ENCODE measurements around the gene RCE1.

RCE1 gene

DNA sequence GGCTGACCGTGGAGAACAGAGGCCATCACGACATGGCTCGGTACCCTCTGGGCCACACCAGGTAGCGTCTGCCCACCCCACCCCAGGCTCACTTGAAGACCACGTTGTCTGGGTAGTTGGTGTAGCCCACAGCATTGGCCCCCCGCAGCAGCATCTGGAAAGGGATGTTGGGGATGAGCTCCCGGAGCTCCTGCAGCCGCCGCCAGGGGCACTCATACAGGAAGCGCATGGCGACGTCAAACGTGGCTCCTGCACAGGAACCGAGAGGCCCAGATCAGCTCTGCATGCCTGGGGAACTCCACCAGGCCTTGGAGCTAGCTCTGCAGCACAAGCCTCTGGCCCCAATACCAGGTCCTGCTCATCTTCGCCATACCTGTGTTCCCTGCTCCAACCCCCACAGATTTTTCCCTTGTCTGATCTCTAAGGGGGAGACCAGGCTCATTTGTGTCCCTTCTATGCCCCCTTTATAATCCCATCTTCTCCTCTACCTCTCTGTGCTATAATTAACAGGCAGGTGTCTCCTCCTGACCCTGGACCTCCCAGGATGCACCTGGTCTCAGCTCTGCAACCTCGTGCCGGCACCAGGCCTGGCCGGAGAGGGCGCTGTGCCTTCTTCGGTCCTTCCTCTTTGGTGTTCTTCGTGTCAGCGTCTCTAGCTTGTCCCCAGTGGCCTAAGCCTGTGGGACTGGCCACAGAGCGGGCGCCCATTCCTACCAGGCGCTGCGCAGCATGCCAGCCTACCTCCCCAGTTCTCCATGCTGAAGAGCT lies 8.6 kb downstream of the RCE1 start:
- Histone ChIP-seq H3K27ac (ENCODE audit: low read length) (no peak overlapping the region), H3K36me3 (ENCODE audit: control insufficient read depth in 2 of 2, insufficient read depth in 2 of 2, low read length in 2 of 2) (peaks cover 0 to 3% of the 10 kb centered on the region in 2 donors), H3K4me3 (ENCODE audit: low read length in 2 of 2) (no peak overlapping the region), H3K27me3 (ENCODE audit: control insufficient read depth in 1 of 2, insufficient read depth in 2 of 2, low read length in 2 of 2) (no peaks in the 10 kb centered on the region), H3K9me3 (ENCODE audit: control insufficient read depth in 2 of 2, low read length in 2 of 2) (no peaks in the 10 kb centered on the region), H3K4me1 (ENCODE audit: control insufficient read depth, insufficient read depth, low read length) (peaks cover 5% of the 10 kb centered on the region), H3K9ac (ENCODE audit: low read length in 2 of 2) (no peak overlapping the region)

- Histone ChIP-seq H3K9ac (ENCODE audit: low read length in 2 of 2) (no peak overlapping the region), H3K4me1 (ENCODE audit: control insufficient read depth, insufficient read depth, low read length) (peaks cover 9% of the 10 kb centered on the region), H3K9me3 (ENCODE audit: control insufficient read depth in 2 of 2, low read length in 2 of 2) (no peaks in the 10 kb centered on the region), H3K27ac (ENCODE audit: low read length) (no peak overlapping the region), H3K4me3 (ENCODE audit: low read length in 2 of 2) (no peak overlapping the region), H3K36me3 (ENCODE audit: control insufficient read depth in 2 of 2, insufficient read depth in 2 of 2, low read length in 2 of 2) (peaks cover 0 to 3% of the 10 kb centered on the region in 2 donors), H3K27me3 (ENCODE audit: control insufficient read depth in 1 of 2, insufficient read depth in 2 of 2, low read length in 2 of 2) (no peaks in the 10 kb centered on the region)
Observed at GRCh38 chr11:66852466-66853241, 9.4 kb downstream of the RCE1 start.

- no peak overlapping the region for H3K9ac ChIP-seq (ENCODE audit: low read length in 2 of 2)
Observed at GRCh38 chr11:66853242-66854229, 10.3 kb downstream of the RCE1 start.

DNA sequence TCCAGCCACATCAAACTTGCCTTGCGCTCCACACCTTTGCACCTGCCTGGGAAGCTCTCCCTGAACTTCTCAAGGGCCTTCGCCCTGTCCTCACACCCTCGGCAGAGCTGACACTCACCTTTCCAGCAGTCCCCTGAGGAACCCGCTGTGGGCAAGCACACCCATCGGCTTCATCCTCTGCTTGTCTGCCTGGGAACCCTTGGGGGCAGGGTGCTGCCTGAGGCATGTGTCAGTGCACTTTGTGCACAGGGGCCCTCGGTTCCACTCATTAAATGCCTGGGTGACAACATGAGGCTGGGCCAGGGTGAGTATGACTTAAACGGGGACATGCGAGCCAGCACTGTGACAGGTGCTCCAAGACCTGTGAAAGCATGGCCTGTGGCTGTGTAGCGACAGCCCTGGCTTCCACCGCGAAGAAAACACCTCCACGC lies 11.0 kb downstream of the RCE1 start:
- H3K9ac ChIP-seq (ENCODE audit: low read length in 2 of 2): no peak overlapping the region
- no peaks in the 10 kb centered on the region for H3K27me3 ChIP-seq (ENCODE audit: control insufficient read depth in 1 of 2, insufficient read depth in 2 of 2, low read length in 2 of 2)
- H3K4me3 ChIP-seq (ENCODE audit: low read length in 2 of 2): no peak overlapping the region
- no peak overlapping the region for H3K27ac ChIP-seq (ENCODE audit: low read length)
- peaks cover 10% of the 10 kb centered on the region for H3K4me1 ChIP-seq (ENCODE audit: control insufficient read depth, insufficient read depth, low read length)
- no peaks in the 10 kb centered on the region for H3K36me3 ChIP-seq (ENCODE audit: control insufficient read depth in 2 of 2, insufficient read depth in 2 of 2, low read length in 2 of 2)
- H3K9me3 ChIP-seq (ENCODE audit: control insufficient read depth in 2 of 2, low read length in 2 of 2): no peaks in the 10 kb centered on the region

More at GRCh38 chr11:66853242-66854229, 10.3 kb downstream of the RCE1 start:
- Histone ChIP-seq H3K27ac (ENCODE audit: low read length) (no peak overlapping the region), H3K27me3 (ENCODE audit: control insufficient read depth in 1 of 2, insufficient read depth in 2 of 2, low read length in 2 of 2) (no peaks in the 10 kb centered on the region), H3K36me3 (ENCODE audit: control insufficient read depth in 2 of 2, insufficient read depth in 2 of 2, low read length in 2 of 2) (peaks cover 0 to 3% of the 10 kb centered on the region in 2 donors), H3K4me1 (ENCODE audit: control insufficient read depth, insufficient read depth, low read length) (peaks cover 10% of the 10 kb centered on the region), H3K4me3 (ENCODE audit: low read length in 2 of 2) (no peak overlapping the region), H3K9me3 (ENCODE audit: control insufficient read depth in 2 of 2, low read length in 2 of 2) (no peaks in the 10 kb centered on the region)

GRCh38 chr11:66854729-66855211 lies 11.5 kb downstream of the RCE1 start:
- no peak overlapping the region for H3K27ac ChIP-seq (ENCODE audit: low read length)
- no peaks in the 10 kb centered on the region for H3K27me3 ChIP-seq (ENCODE audit: control insufficient read depth in 1 of 2, insufficient read depth in 2 of 2, low read length in 2 of 2)
- no peaks in the 10 kb centered on the region for H3K36me3 ChIP-seq (ENCODE audit: control insufficient read depth in 2 of 2, insufficient read depth in 2 of 2, low read length in 2 of 2)
- no peaks in the 10 kb centered on the region for H3K9me3 ChIP-seq (ENCODE audit: control insufficient read depth in 2 of 2, low read length in 2 of 2)
- H3K9ac ChIP-seq (ENCODE audit: low read length in 2 of 2): no peak overlapping the region
- H3K4me3 ChIP-seq (ENCODE audit: low read length in 2 of 2): no peak overlapping the region
- peaks cover 10% of the 10 kb centered on the region for H3K4me1 ChIP-seq (ENCODE audit: control insufficient read depth, insufficient read depth, low read length)

DNA sequence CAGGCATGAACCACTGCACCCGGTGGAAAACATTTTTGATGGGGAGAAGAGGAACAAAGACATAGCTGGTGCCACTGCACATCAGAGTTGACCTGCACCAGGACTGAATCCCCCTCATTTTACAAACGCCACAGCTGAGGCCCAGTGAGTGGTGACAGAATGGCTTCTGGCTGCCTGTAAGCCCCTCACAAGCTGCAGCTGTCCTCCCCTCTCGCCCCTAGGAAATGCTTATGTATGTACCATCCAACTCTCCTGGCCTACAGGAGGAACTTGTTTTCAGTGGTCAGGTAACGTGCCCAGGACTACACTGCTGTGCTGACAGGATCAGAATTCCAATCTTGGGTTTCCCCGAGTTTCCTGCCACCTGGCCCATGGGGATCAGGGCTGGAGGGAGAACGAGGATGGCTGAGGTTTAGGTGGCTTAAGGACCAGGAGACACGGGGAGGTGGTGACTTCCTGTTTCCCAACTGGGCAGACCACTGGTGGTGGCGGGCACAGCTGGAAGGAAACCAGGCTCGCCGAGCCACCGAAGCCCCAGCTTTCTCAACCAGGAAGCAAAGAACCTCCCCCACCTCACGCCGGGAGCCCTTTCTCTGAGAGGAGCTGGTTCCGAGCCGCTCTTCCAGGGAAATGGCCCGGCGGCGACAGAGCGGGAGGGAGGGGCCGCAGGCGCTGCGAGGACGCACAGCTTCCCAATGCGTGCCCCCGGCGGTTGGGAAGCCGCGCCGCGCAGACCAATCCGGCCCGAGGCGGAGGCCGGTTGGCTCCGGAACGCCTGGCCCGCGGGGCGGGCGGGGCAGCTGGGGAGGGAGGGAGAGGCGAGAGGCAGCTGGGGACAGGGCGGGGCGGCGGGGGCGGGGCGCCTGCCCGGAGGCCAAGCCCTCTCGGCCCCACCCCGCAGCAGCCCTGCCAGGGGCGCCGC lies 12.6 kb downstream of the RCE1 start:
- Histone ChIP-seq H3K4me1 (ENCODE audit: control insufficient read depth, insufficient read depth, low read length) (peaks cover 10% of the 10 kb centered on the region), H3K27ac (ENCODE audit: low read length) (peak overlapping the region; percentile 87), H3K36me3 (ENCODE audit: control insufficient read depth in 2 of 2, insufficient read depth in 2 of 2, low read length in 2 of 2) (no peaks in the 10 kb centered on the region), H3K9me3 (ENCODE audit: control insufficient read depth in 2 of 2, low read length in 2 of 2) (no peaks in the 10 kb centered on the region), H3K9ac (ENCODE audit: low read length in 2 of 2) (peak overlapping the region; percentile 74 to 94), H3K4me3 (ENCODE audit: low read length in 2 of 2) (peak overlapping the region; percentile 75 to 84), H3K27me3 (ENCODE audit: control insufficient read depth in 1 of 2, insufficient read depth in 2 of 2, low read length in 2 of 2) (no peaks in the 10 kb centered on the region)

DNA sequence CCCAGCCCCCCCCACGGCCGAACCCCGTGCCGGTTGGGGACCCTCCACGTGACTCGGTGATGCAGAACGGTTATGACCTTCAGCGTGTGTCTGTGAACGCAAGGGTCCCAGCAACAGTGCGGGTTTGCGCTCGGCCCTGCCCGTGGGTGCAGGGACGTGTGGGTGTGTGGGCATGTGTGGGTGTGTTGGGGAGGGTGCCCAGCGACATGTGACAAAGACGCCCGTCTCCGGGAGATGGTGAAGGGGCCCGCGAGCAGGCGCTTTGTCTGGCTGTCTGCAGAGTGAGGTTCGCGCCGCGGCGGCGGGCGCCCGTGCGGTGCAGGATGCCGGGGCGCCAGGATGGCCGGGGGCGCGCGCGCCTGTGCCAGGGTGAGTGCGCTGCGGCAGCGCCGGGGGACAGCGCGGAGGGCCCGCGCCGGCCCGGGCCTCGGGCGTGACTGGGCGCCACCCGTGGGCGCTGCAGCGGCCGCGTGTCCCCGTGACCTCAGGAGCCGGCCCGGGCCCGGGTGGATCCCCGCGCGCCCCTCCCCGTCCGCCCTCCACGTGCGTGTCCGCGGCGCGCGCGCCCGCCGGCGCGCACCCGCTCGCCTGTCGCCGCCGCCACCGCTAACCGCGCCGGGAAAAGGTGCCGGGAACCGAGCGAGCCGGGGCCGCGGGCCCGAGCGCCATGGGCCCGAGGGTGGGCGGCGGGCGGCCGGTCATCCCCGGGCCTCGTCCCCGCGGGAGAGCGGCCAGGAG lies 13.4 kb downstream of the RCE1 start, which contains the start of gene LRFN4:
LRFN4 (plus strand) TSS at position 569 of the 738 bp plus-strand sequence. CDS start 681 bp downstream, outside the sequence.
- Histone ChIP-seq H3K36me3 (ENCODE audit: control insufficient read depth in 2 of 2, insufficient read depth in 2 of 2, low read length in 2 of 2) (no peaks in the 10 kb centered on the region), H3K27ac (ENCODE audit: low read length) (peak within 1 kb of the TSS; percentile 87)

DNA sequence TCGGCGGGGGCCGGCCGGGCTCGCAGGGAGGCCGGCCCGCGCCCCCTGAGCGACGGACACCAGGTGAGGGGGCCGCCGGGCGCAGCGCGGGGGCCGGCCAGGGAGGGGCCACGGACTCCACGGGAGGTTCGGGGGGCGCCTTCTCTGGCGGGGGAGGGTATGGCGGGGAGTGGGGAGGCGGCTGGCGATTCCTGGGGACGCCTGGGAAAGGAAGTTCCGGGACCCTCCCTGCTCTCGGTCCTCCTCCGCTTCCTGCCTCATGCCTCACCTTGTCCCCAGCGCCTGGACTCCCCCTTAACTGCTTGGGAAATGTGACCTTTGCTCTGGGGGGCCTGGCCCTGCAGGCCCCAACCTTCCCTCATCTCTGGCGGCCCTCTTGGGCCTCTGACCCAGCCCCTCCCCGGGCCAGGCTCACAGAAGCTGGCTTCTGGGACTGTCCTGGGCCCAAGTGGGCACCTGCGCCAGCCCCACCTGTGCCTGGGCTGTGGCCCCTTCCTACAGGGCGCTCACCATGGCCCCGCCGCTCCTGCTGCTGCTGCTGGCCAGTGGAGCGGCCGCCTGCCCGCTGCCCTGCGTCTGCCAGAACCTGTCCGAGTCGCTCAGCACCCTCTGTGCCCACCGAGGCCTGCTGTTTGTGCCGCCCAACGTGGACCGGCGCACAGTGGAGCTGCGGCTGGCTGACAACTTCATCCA lies 14.1 kb downstream of the RCE1 start:
- Histone ChIP-seq H3K27me3 (ENCODE audit: control insufficient read depth in 1 of 2, insufficient read depth in 2 of 2, low read length in 2 of 2) (no peaks in the 10 kb centered on the region), H3K9me3 (ENCODE audit: control insufficient read depth in 2 of 2, low read length in 2 of 2) (no peaks in the 10 kb centered on the region), H3K4me1 (ENCODE audit: control insufficient read depth, insufficient read depth, low read length) (peaks cover 10% of the 10 kb centered on the region), H3K9ac (ENCODE audit: low read length in 2 of 2) (no peak overlapping the region), H3K36me3 (ENCODE audit: control insufficient read depth in 2 of 2, insufficient read depth in 2 of 2, low read length in 2 of 2) (no peaks in the 10 kb centered on the region), H3K4me3 (ENCODE audit: low read length in 2 of 2) (peak overlapping the region in 1 of 2 donors; percentile 84), H3K27ac (ENCODE audit: low read length) (no peak overlapping the region)

More for the DNA sequence above, 13.4 kb downstream of the RCE1 start, which contains the start of gene LRFN4:
- Histone ChIP-seq H3K4me3 (ENCODE audit: low read length in 2 of 2) (peak within 1 kb of the TSS; percentile 75 to 84), H3K9ac (ENCODE audit: low read length in 2 of 2) (peak within 1 kb of the TSS; percentile 74 to 94), H3K9me3 (ENCODE audit: control insufficient read depth in 2 of 2, low read length in 2 of 2) (no peaks in the 10 kb centered on the region), H3K27me3 (ENCODE audit: control insufficient read depth in 1 of 2, insufficient read depth in 2 of 2, low read length in 2 of 2) (no peaks in the 10 kb centered on the region), H3K4me1 (ENCODE audit: control insufficient read depth, insufficient read depth, low read length) (peaks cover 10% of the 10 kb centered on the region)

- Histone ChIP-seq H3K27me3 (ENCODE audit: control insufficient read depth in 1 of 2, insufficient read depth in 2 of 2, low read length in 2 of 2) (no peaks in the 10 kb centered on the region), H3K4me1 (ENCODE audit: control insufficient read depth, insufficient read depth, low read length) (peaks cover 10% of the 10 kb centered on the region), H3K4me3 (ENCODE audit: low read length in 2 of 2) (no peak overlapping the region), H3K9ac (ENCODE audit: low read length in 2 of 2) (no peak overlapping the region), H3K27ac (ENCODE audit: low read length) (no peak overlapping the region), H3K9me3 (ENCODE audit: control insufficient read depth in 2 of 2, low read length in 2 of 2) (no peaks in the 10 kb centered on the region), H3K36me3 (ENCODE audit: control insufficient read depth in 2 of 2, insufficient read depth in 2 of 2, low read length in 2 of 2) (no peaks in the 10 kb centered on the region)
Observed at GRCh38 chr11:66857927-66858185, 14.6 kb downstream of the RCE1 start.

All from stomach smooth muscle (tissue), 2 donors.